PFSK-1 (cell line): ENCODE data around the gene VPREB1.

Source experiments
- POLR2AphosphoS5 ChIP-seq: IDR thresholded peaks from 2 replicates; pipeline ENCODE4 v1.6.1; 2012; ENCODE audit warnings: low read depth, mild to moderate bottlenecking, control low read depth, low read length, moderate library complexity
- SIN3A ChIP-seq: IDR thresholded peaks from 2 replicates; pipeline ENCODE4 v1.6.1; 2012; ENCODE audit warnings: mild to moderate bottlenecking, low read length, moderate library complexity, borderline replicate concordance; ENCODE audit not compliant: insufficient read depth

DNA sequence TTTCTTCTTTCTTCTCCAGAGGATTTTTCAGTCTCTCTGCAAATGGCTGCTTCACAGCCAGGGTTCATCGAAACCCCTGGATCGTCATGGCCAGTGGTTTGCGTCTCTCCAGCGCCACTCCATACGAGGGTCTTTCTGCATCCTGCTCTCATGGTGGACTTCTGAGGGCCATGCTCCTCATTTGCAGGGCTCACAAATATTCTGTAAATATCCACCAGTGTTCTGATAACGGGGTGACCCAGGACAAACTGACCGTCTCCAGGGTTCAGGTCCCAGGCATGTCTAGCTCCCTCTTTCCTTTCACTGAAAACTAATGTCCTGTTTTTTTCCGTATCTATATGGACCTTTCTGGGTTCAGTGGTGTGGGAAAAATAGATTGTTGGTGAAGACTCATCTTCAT, 15.7 kb upstream of the VPREB1 start:
- TF ChIP-seq SIN3A (no peak), POLR2AphosphoS5 (no peak)
